ENCODE measurements around the gene TENM3.

DNA sequence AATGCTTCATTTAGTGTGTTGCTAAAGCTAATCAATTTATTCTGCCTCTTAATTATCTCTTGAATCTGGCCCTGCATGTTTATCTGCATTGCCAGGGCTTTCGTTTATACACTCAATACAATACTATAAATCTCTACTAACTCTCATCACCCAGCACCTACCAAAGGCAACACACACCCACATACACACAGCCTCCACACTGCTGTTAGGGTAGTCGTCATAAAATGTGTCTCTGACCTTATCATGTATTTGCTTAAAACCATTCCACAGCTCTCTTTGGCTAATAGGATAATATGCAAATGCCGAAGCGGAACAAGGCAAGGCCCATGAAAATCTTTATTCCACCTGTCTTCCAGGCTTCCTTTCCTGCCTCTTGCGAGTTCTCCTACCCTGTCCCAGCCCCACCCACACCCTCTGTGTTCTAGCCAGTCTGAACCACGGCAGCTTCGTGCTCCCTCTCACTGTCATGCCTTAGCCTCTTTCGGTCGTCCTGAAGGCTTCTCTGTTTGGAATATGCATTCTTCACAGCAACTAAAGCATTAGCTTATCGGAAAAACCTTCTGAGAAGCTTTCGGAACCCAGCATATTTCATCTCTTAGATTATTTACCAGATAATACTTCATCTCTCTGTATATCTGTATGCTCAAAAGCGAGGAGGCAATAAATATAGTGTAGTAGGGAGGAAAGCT, 333.5 kb downstream of the TENM3 start:
- TF ChIP-seq CTCF (IDR thresholded peaks at IDR 0.05; ENCODE audit: insufficient read depth, low read length, poor library complexity, severe bottlenecking) (no peak), EZH2phosphoT487 (conservative IDR thresholded peaks at IDR 0.05; ENCODE audit: low read length) (no peak)
